ENCODE measurements around the gene ID2.

DNA sequence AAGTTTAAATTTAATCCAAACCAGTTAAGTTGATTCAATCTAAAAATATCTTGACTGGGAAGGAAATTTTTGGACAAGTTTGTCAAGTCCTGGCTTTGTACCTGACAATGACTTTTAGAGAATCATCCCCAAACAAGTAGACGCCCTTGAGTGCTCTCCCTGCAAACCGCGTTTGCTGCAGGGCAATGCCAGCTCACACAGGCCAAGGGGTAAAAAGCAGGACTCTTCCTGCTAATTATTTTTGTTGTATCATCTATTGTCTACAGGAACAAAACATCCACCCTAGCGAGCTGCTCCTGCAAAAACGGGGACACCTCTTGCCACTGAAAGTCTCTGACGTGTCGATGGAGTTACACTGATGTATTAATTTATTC lies 10.9 kb downstream of the ID2 start:
- TF ChIP-seq CTCF (IDR thresholded peaks at IDR 0.05; ENCODE audit: poor library complexity, severe bottlenecking) (no peak), POLR2AphosphoS5 (IDR thresholded peaks at IDR 0.05) (no peak), EP300 (conservative IDR thresholded peaks at IDR 0.05; ENCODE audit: poor library complexity, severe bottlenecking) (no peak), TAF1 (IDR thresholded peaks at IDR 0.05; ENCODE audit: low read depth) (no peak), EZH2 (IDR thresholded peaks at IDR 0.05; ENCODE audit: borderline replicate concordance, insufficient read depth, low read length, poor library complexity, severe bottlenecking) (no peak), SMC3 (conservative IDR thresholded peaks at IDR 0.05; ENCODE audit: poor library complexity) (no peak)
- TF ChIP-seq, protein P1, sequence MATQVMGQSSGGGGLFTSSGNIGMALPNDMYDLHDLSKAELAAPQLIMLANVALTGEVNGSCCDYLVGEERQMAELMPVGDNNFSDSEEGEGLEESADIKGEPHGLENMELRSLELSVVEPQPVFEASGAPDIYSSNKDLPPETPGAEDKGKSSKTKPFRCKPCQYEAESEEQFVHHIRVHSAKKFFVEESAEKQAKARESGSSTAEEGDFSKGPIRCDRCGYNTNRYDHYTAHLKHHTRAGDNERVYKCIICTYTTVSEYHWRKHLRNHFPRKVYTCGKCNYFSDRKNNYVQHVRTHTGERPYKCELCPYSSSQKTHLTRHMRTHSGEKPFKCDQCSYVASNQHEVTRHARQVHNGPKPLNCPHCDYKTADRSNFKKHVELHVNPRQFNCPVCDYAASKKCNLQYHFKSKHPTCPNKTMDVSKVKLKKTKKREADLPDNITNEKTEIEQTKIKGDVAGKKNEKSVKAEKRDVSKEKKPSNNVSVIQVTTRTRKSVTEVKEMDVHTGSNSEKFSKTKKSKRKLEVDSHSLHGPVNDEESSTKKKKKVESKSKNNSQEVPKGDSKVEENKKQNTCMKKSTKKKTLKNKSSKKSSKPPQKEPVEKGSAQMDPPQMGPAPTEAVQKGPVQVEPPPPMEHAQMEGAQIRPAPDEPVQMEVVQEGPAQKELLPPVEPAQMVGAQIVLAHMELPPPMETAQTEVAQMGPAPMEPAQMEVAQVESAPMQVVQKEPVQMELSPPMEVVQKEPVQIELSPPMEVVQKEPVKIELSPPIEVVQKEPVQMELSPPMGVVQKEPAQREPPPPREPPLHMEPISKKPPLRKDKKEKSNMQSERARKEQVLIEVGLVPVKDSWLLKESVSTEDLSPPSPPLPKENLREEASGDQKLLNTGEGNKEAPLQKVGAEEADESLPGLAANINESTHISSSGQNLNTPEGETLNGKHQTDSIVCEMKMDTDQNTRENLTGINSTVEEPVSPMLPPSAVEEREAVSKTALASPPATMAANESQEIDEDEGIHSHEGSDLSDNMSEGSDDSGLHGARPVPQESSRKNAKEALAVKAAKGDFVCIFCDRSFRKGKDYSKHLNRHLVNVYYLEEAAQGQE (IDR thresholded peaks at IDR 0.05; ENCODE audit: borderline replicate concordance): no peak

Data from neural cell (in vitro differentiated cells).